RWPE2 (cell line): ENCODE results near the gene TNNC2.

ENCODE experiments used
- ATAC-seq: fragments of 200-7000 bp; cut with Tn5 transposase; 3 replicates; pipeline ENCODE4 v1.9.1; 2021; ENCODE audit warnings: low read depth
- DNase-seq: peaks from one replicate; pipeline ENCODE4 v3.0.0-alpha.2; 2020; ENCODE audit warnings: low spot score
- H3K27ac ChIP-seq: fragments of 450-650 bp; 2 replicates; pipeline ENCODE4 v1.5.1; 2017; ENCODE audit warnings: mild to moderate bottlenecking; ENCODE audit not compliant: poor library complexity, severe bottlenecking
- H3K27me3 ChIP-seq: fragments of 250-450 bp; sonication (Bioruptor Pico); 2 replicates; pipeline ENCODE4 v1.5.1; 2021; ENCODE audit warnings: mild to moderate bottlenecking, moderate library complexity; ENCODE audit not compliant: insufficient read depth, poor library complexity, severe bottlenecking
- H3K36me3 ChIP-seq: fragments of 250-450 bp; sonication (Bioruptor Pico); 2 replicates; pipeline ENCODE4 v1.5.1; 2020; ENCODE audit warnings: low read depth, mild to moderate bottlenecking, moderate library complexity
- H3K4me1 ChIP-seq: fragments of 250-450 bp; sonication (Bioruptor Pico); 2 replicates; pipeline ENCODE4 v1.5.1; 2021; ENCODE audit warnings: mild to moderate bottlenecking, moderate library complexity; ENCODE audit not compliant: insufficient read depth, poor library complexity, severe bottlenecking
- H3K4me3 ChIP-seq: fragments of 250-450 bp; sonication (Bioruptor Pico); 2 replicates; pipeline ENCODE4 v1.5.1; 2021; ENCODE audit warnings: mild to moderate bottlenecking, moderate library complexity; ENCODE audit not compliant: severe bottlenecking
- H3K9me3 ChIP-seq: fragments of 250-450 bp; sonication (Bioruptor Pico); 2 replicates; pipeline ENCODE4 v1.5.1; 2021; ENCODE audit warnings: mild to moderate bottlenecking, moderate library complexity; ENCODE audit not compliant: severe bottlenecking
- TF ChIP-seq, protein P1 (sequence below): fragments of 450-650 bp; IDR thresholded peaks from one replicate; pipeline ENCODE4 v1.5.1; 2017; ENCODE audit warnings: mild to moderate bottlenecking, moderate library complexity; ENCODE audit not compliant: poor library complexity, severe bottlenecking

The TNNC2 gene

GRCh38 chr20:45835329-45835765 lies 8.2 kb upstream of the TNNC2 start:
- DNase-seq = no peak
- Histone ChIP-seq H3K27me3 (no peaks in the 10 kb centered on the region), H3K36me3 (peaks cover 3% of the 10 kb centered on the region; the same call in 1 of the 2 replicates), H3K27ac (peak overlapping the region; percentile 0), H3K4me1 (peaks cover 15% of the 10 kb centered on the region), H3K9me3 (no peaks in the 10 kb centered on the region), H3K4me3 (no peak overlapping the region)
- TF ChIP-seq, protein P1, sequence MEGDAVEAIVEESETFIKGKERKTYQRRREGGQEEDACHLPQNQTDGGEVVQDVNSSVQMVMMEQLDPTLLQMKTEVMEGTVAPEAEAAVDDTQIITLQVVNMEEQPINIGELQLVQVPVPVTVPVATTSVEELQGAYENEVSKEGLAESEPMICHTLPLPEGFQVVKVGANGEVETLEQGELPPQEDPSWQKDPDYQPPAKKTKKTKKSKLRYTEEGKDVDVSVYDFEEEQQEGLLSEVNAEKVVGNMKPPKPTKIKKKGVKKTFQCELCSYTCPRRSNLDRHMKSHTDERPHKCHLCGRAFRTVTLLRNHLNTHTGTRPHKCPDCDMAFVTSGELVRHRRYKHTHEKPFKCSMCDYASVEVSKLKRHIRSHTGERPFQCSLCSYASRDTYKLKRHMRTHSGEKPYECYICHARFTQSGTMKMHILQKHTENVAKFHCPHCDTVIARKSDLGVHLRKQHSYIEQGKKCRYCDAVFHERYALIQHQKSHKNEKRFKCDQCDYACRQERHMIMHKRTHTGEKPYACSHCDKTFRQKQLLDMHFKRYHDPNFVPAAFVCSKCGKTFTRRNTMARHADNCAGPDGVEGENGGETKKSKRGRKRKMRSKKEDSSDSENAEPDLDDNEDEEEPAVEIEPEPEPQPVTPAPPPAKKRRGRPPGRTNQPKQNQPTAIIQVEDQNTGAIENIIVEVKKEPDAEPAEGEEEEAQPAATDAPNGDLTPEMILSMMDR = no peak
- no peak for ATAC-seq

- TF ChIP-seq, protein P1 = no peak
- ATAC-seq (no peak), DNase-seq (no peak)
- H3K27me3 ChIP-seq = no peaks in the 10 kb centered on the region
- H3K4me1 ChIP-seq = peaks cover 15% of the 10 kb centered on the region
- no peaks in the 10 kb centered on the region for H3K9me3 ChIP-seq
- H3K4me3 ChIP-seq = peak overlapping the region; percentile 55
- no peak overlapping the region for H3K27ac ChIP-seq
- peaks cover 3% of the 10 kb centered on the region; the same call in 1 of the 2 replicates for H3K36me3 ChIP-seq
Measured at GRCh38 chr20:45834797-45835161, 7.7 kb upstream of the TNNC2 start.

- peak overlapping the region; percentile 55 for H3K4me3 ChIP-seq
- DNase-seq = peak; percentile 88
- TF ChIP-seq, protein P1 = no peak
- peak; percentile 75 for ATAC-seq
- H3K27me3 ChIP-seq = no peaks in the 10 kb centered on the region
- peaks cover 15% of the 10 kb centered on the region for H3K4me1 ChIP-seq
- peaks cover 3% of the 10 kb centered on the region; the same call in 1 of the 2 replicates for H3K36me3 ChIP-seq
- peak overlapping the region; percentile 54 for H3K27ac ChIP-seq
- no peaks in the 10 kb centered on the region for H3K9me3 ChIP-seq
Measured at GRCh38 chr20:45833883-45834796, 7.0 kb upstream of the TNNC2 start.

- TF ChIP-seq, protein P1 = no peak
- peak; percentile 96 for DNase-seq
- ATAC-seq = peak; percentile 90
- Histone ChIP-seq H3K36me3 (peaks cover 1% of the 10 kb centered on the region; the same call in 1 of the 2 replicates), H3K27ac (peak within 1 kb of the TSS; percentile 54), H3K4me3 (peak within 1 kb of the TSS; percentile 55), H3K27me3 (no peaks in the 10 kb centered on the region), H3K9me3 (no peaks in the 10 kb centered on the region), H3K4me1 (peaks cover 15% of the 10 kb centered on the region)
Measured at GRCh38 chr20:45833030-45833882, 6.1 kb upstream of the TNNC2 start, which contains the start of gene SNX21. SNX21 (plus strand) TSS chr20:45833799; CDS start chr20:45833920, 121 bp downstream.
